ENCODE data around the gene NOL3. TPM values are rescaled to one million over a fixed set of nuclear protein-coding genes. Genes with fewer than 3 reads are reported as not detected.

NOL3 gene
- total RNA-seq, 4 donors from 2014 or later, result 17.1 to 60.4 (median 41.3) TPM

DNA sequence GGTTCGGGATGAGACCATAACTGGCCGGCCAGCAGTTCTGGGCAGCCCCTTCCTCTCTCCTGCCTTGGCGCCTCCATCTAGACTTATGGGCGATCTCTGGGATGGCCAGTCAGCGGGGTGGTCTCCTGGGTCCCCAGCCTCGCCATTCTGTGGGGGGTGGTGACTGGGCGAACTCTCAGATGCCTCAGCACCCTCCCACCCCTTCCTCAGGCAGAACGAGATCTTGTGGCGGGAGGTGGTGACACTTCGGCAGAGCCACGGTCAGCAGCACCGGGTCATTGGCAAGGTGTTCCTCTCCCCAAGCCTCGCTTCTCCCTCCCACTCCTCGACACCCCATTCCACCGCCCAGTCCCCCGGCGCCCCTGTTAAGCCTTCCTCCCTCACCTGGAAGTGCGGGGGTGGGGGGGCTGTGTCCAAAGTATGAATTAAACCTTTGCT, 4.2 kb upstream of the NOL3 start:
- no peak for DNase-seq (ENCODE audit: low spot score)
- TF ChIP-seq, protein P1, sequence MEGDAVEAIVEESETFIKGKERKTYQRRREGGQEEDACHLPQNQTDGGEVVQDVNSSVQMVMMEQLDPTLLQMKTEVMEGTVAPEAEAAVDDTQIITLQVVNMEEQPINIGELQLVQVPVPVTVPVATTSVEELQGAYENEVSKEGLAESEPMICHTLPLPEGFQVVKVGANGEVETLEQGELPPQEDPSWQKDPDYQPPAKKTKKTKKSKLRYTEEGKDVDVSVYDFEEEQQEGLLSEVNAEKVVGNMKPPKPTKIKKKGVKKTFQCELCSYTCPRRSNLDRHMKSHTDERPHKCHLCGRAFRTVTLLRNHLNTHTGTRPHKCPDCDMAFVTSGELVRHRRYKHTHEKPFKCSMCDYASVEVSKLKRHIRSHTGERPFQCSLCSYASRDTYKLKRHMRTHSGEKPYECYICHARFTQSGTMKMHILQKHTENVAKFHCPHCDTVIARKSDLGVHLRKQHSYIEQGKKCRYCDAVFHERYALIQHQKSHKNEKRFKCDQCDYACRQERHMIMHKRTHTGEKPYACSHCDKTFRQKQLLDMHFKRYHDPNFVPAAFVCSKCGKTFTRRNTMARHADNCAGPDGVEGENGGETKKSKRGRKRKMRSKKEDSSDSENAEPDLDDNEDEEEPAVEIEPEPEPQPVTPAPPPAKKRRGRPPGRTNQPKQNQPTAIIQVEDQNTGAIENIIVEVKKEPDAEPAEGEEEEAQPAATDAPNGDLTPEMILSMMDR (IDR thresholded peaks at IDR 0.05), result no peak
- no peak for ATAC-seq (ENCODE audit: low FRiP score)

DNA sequence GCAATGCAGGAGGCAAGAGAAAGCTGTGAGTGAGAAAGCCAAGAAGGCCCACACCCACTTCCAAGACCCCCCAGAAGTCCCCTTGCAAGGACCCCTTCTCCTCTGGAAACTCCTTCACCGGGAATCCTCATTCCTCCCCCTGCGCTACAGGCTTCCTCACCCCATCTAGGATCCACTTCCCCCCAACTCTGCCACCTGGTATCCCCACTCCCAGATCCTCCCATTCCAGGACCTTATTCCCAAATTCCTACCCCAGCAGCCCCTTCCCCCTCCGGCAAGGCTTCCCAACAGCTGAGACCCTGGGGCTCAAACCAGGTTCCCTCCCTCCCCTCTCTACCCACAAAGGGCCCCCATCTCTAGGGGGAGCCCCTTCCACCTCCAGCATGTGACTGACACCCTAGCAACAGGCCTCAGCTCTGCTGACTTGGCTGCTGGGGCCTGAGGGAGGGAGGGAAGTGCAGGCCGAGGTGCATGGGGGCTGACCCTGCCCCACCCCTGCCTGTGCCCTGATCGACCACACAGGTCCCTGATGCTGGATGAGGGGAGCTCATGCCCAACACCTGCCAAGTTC, 3.7 kb upstream of the NOL3 start:
- DNase-seq (ENCODE audit: low spot score) (no peak), ATAC-seq (ENCODE audit: low FRiP score) (no peak)
- TF ChIP-seq, protein P1 (IDR thresholded peaks at IDR 0.05), result no peak

DNA sequence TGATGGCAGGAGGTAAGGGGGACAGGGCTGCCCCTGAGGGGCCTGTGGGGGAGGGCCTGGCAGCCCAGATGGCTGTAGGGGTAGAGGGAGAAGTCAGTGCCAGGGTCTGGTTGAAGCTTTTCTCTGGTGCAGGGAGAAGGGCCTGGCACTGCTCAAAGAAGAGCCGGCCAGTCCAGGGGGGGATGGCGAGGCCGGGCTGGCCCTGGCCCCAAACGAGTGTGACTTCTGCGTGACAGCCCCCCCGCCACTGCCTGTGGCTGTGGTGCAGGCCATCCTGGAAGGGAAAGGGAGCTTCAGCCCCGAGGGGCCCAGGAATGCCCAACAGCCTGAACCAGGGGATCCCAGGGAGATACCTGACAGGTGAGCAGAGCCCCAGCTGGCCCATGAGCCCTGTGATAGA, 2.8 kb upstream of the NOL3 start:
- TF ChIP-seq, protein P1 (IDR thresholded peaks at IDR 0.05), result no peak
- no peak for DNase-seq (ENCODE audit: low spot score)
- no peak for ATAC-seq (ENCODE audit: low FRiP score)

DNA sequence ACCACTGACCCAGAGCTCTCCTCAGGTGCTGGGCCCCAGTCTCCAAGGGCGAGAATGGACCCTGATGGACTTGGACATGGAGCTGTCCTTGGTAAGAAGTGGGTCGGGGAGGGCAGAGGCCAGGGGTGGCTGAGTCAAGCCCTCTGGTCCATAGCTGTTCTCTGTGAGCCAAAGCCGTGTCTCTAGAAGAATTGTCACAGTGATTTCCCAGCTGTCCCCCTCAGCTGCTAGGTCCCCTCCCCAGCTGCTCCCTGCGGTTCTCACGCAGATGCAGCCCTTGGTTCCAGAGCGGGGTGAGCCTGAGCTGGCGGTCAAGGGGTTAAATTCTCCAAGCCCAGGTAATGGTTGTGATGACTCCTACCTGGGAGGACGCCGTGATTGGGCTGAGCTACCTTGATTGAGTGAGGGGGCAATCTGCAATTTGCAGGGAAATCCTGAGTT, 1.3 kb upstream of the NOL3 start:
- DNase-seq (ENCODE audit: low spot score), result no peak
- ATAC-seq (ENCODE audit: low FRiP score), result no peak
- TF ChIP-seq, protein P1 (IDR thresholded peaks at IDR 0.05), result no peak

DNA sequence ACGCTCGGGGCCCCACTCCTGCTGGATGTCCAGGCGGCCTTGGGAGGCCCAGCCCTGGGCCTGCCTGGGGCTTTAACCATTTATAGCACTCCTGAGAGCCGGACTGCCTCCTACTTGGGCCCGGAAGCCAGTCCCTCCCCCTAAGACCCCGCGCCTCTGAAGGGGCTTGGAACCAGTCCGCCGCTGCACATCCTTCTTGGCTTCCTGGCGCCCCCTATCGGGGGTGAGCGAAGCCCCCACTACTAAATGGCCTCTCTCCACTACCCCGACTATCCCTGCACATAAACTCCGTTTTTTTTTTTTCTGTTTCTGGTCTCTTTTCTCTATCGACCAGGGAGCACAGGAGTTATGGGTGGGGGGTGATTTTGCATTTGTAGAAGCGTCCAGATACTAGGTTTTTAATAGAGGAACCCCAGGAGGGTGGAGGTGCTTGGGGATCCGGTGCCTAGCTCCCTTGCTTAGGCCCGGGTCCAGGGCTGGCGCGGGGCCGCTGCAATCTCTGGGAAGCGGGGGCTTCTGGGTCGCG, 633 bp upstream of the NOL3 start:
- DNase-seq (ENCODE audit: low spot score) (no peak), ATAC-seq (ENCODE audit: low FRiP score) (no peak)
- TF ChIP-seq, protein P1 (IDR thresholded peaks at IDR 0.05), result no peak

DNA sequence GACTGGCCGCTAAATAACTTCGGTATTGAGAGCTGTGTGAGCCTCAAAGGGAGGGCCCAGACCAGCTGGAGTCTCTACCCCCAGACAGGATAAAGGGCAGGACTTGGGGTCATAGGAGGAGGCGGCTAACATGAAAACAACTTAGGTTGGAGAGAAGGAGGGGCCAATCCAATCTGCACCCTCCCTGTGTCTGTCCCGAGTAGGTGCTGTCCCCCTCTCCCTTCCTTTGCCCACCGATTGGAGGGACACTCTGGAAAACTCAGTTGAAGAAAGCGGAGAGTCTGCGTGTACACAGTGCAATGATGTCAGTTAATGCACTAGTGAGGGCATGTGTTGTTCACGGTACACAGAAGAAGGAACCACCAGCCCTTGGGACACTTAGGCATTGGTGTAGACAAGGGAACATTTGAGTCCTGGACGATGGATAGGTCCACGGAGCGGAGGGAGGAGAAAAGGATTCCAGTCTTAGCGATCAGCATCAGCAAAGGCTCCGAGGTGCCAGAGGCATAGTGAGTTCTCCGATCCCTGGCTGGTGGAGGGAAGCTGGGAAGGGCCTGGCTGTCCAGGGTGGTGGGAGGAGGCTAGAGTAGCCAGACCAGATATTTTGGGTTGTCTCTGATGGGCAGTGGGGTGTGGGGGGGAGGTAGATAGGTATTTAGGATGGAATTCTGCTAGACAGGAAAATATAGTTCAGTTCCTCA, 761 bp downstream of the NOL3 start:
- DNase-seq (ENCODE audit: low spot score) (no peak), ATAC-seq (ENCODE audit: low FRiP score) (peak; percentile 16)
- TF ChIP-seq, protein P1 (IDR thresholded peaks at IDR 0.05), result no peak

DNA sequence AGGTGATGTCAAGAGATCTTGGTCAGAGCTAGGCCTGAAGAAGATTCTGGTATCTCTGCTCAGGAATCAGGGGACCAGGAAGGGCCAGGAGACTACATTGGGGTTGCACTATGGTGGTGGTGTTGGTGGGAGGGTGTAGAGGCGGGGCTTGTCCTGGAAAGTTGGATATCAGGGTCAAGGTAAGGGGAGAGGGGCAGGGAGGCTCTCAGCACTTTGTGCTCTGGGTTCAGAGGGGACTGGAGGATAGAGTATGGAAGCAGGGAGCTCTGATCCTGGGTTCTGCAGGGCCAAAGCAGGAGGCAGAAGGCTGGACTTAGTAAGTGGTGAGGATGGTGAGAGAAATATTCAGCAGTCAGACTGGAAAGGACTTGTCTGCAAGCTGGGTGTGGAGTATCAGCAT, 3.0 kb downstream of the NOL3 start:
- no peak for DNase-seq (ENCODE audit: low spot score)
- TF ChIP-seq, protein P1 (IDR thresholded peaks at IDR 0.05), result no peak
- no peak for ATAC-seq (ENCODE audit: low FRiP score)

Data from omental fat pad (tissue), 4 donors.